Neural crest cell (in vitro differentiated cells): ENCODE results near the gene NRG4. TPM values are rescaled to one million over a fixed set of nuclear protein-coding genes. Genes with fewer than 3 reads are reported as not detected.
A peak's percentile ranks its signal among the peaks of the same experiment; 100 is the strongest.
"Not testable (repeated sequence)": the region's sequence is repeated elsewhere in the genome, so short reads cannot be mapped to it uniquely, and the experiment has no call there.

ENCODE experiments used
- DNase-seq: peaks from one replicate; pipeline ENCODE4 v3.0.0; 2021; ENCODE audit warnings: low read depth, mixed read lengths, low spot score
- H3K27ac Mint-ChIP-seq: one replicate; pipeline ENCODE4 v1.8.0; 2021; ENCODE audit warnings: mild to moderate bottlenecking, mixed read lengths; ENCODE audit not compliant: unreplicated experiment
- H3K27me3 Mint-ChIP-seq: 2 replicates; pipeline ENCODE4 v1.8.0; 2021; ENCODE audit warnings: low read depth, mild to moderate bottlenecking, mixed read lengths
- H3K36me3 Mint-ChIP-seq: 2 replicates; pipeline ENCODE4 v1.8.0; 2021; ENCODE audit warnings: low read depth, mild to moderate bottlenecking, mixed read lengths
- H3K4me1 Mint-ChIP-seq: 2 replicates; pipeline ENCODE4 v1.8.0; 2021; ENCODE audit warnings: mixed read lengths
- H3K4me3 Mint-ChIP-seq: one replicate; pipeline ENCODE4 v1.8.0; 2021; ENCODE audit warnings: mild to moderate bottlenecking, mixed read lengths
- H3K9me3 Mint-ChIP-seq: 2 replicates; pipeline ENCODE4 v1.8.0; 2021; ENCODE audit warnings: mixed read lengths
- CTCF ChIP-seq: fragments of 200-600 bp; sonication (generic); conservative IDR thresholded peaks from 2 replicates; pipeline ENCODE4 v1.5.0; 2021; ENCODE audit warnings: antibody characterized with exemption, mild to moderate bottlenecking
- total RNA-seq: library from RNA; stranded (reverse); gene quantifications from 2 replicates; pipeline ENCODE4 v1.2.1, GENCODE V29; 2021

Gene NRG4
- total RNA-seq, 1 donor from 2014 or later = not detected

- Mint-ChIP-seq H3K27ac (no peak overlapping the region), H3K4me1 (peaks cover 11% of the 10 kb centered on the region)
These were observed 46.6 kb upstream of the NRG4 start for GRCh38 chr15:76058714-76059319.

GRCh38 chr15:76057332-76058000 is 45.2 kb upstream of the NRG4 start:
- TF ChIP-seq CTCF = peak; percentile 85
- H3K4me1 Mint-ChIP-seq = peaks cover 11% of the 10 kb centered on the region
- DNase-seq = peak; percentile 60
- H3K4me3 Mint-ChIP-seq = peak overlapping the region; percentile 13
- H3K36me3 Mint-ChIP-seq = no peaks in the 10 kb centered on the region
- no peak overlapping the region for H3K27ac Mint-ChIP-seq
- peaks cover 70% of the 10 kb centered on the region for H3K27me3 Mint-ChIP-seq
- no peaks in the 10 kb centered on the region for H3K9me3 Mint-ChIP-seq

More at GRCh38 chr15:76058714-76059319, 46.6 kb upstream of the NRG4 start:
- Mint-ChIP-seq H3K4me3 (peak overlapping the region; percentile 87), H3K9me3 (no peaks in the 10 kb centered on the region), H3K36me3 (no peaks in the 10 kb centered on the region), H3K27me3 (peaks cover 80% of the 10 kb centered on the region)
- TF ChIP-seq CTCF = no peak
- DNase-seq = peak; percentile 8

DNA sequence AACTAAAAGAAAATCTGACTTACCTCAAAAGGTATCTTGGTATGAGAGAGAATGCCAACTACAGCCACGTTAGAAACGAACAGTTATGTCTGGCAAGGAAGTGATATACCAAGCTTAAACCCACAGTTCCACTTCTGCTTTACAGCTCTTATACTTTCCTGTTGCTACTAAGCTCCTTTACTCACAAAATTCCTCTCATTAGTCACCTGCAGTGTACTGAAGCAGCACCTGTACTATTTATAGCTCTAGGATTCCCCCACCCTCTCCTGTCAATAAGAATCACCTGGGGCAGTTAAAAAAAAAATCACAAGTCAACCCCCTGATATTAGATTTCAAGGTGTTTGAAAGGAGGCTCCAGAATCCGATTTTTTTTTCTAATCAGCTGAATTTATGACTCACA is 44.7 kb upstream of the NRG4 start:
- Mint-ChIP-seq H3K9me3 (no peaks in the 10 kb centered on the region), H3K36me3 (no peaks in the 10 kb centered on the region), H3K27ac (no peak overlapping the region), H3K27me3 (peaks cover 65% of the 10 kb centered on the region), H3K4me3 (no peak overlapping the region), H3K4me1 (peaks cover 11% of the 10 kb centered on the region)
- TF ChIP-seq CTCF = no peak
- DNase-seq = no peak

GRCh38 chr15:76054201-76054600 is 42.0 kb upstream of the NRG4 start:
- not testable (repeated sequence) for H3K36me3 Mint-ChIP-seq, H3K4me3 Mint-ChIP-seq, DNase-seq, H3K27ac Mint-ChIP-seq, H3K9me3 Mint-ChIP-seq
- Mint-ChIP-seq H3K4me1 (peaks cover 11% of the 10 kb centered on the region), H3K27me3 (peaks cover 44% of the 10 kb centered on the region)

DNA sequence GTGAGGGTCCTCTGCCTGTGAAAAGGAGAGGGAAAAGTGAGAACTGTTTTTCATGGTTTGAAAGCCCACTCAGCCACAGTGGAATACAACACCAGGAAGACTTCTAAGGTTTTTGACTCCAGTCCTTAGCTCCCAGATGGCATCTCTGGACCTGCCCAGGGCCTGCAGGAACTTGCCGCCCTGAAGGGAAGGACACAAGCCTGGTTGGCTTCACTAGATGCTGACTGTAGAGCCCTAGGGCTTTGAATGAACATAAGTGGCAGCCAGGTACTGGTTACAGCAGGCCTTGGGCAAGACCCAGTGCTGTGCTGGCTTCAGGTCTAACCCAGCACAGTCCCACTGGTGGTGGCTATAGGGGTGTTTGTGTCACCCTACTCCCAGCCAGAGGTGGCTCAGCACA is 26.3 kb upstream of the NRG4 start:
- H3K9me3 Mint-ChIP-seq = peaks cover 9% of the 10 kb centered on the region
- no peak for TF ChIP-seq CTCF
- H3K36me3 Mint-ChIP-seq = peaks cover 2% of the 10 kb centered on the region
- peaks cover 5% of the 10 kb centered on the region for H3K4me1 Mint-ChIP-seq
- H3K27ac Mint-ChIP-seq = no peak overlapping the region
- H3K4me3 Mint-ChIP-seq = no peak overlapping the region
- no peak for DNase-seq
- H3K27me3 Mint-ChIP-seq = peaks cover 12% of the 10 kb centered on the region

- Mint-ChIP-seq H3K9me3 (peaks cover 3% of the 10 kb centered on the region), H3K27ac (no peak overlapping the region), H3K36me3 (no peaks in the 10 kb centered on the region), H3K27me3 (peaks cover 4% of the 10 kb centered on the region), H3K4me1 (peaks cover 5% of the 10 kb centered on the region), H3K4me3 (no peak overlapping the region)
- no peak for DNase-seq
- TF ChIP-seq CTCF = no peak
These were observed 23.4 kb upstream of the NRG4 start for GRCh38 chr15:76035593-76035992.
